Urinary bladder (tissue), 4 donors: Measurements from ENCODE around the gene POLDIP2. TPM values are rescaled to one million over a fixed set of nuclear protein-coding genes. Genes with fewer than 3 reads are reported as not detected.
A peak's percentile ranks its signal among the peaks of the same experiment; 100 is the strongest.

Source experiments
- DNase-seq: peaks from one replicate; pipeline ENCODE4 v3.0.0-alpha.2; 2015; ENCODE audit errors: extremely low spot score
- H3K27ac ChIP-seq: one replicate; pipeline ENCODE4 v1.5.1; 2013; ENCODE audit warnings: low read depth, mild to moderate bottlenecking, moderate library complexity
- H3K36me3 ChIP-seq: one replicate; pipeline ENCODE4 v1.6.1; 2013; ENCODE audit warnings: mild to moderate bottlenecking, moderate library complexity; ENCODE audit not compliant: insufficient read depth
- H3K4me1 ChIP-seq: one replicate; pipeline ENCODE4 v1.6.1; 2013; ENCODE audit warnings: mild to moderate bottlenecking, moderate library complexity; ENCODE audit not compliant: insufficient read depth
- H3K4me3 ChIP-seq: one replicate; pipeline ENCODE4 v1.5.1; 2013; ENCODE audit warnings: low read depth, low read length
- WGBS: extraction: QIAGEN DNeasy Blood & Tissue Kit; methylation state at CpG from one replicate; pipeline ENCODE4 v1.1.7; 2013; 5-methylcytosine and 5-hydroxymethylcytosine counted together
- polyA plus RNA-seq: library from polyadenylated mRNA; stranded (reverse); fragments of 200-250 nt; gene quantifications from one replicate; pipeline ENCODE4 v1.2.3, GENCODE V29; 2013
- total RNA-seq: library from RNA; depleted of rRNA; stranded (reverse); fragments of >200 nt; gene quantifications from one replicate; pipeline ENCODE4 v1.2.3, GENCODE V29; 2014
- donor health status: healthy with polysubstance abuse.
- donor health status: healthy.

Gene POLDIP2
- total and polyA plus RNA-seq, 2 donors: 35.1 to 79.6 TPM

GRCh38 chr17:28366605-28367004, 9.3 kb upstream of the POLDIP2 start:
- H3K4me3 ChIP-seq: no peak overlapping the region
- H3K27ac ChIP-seq: no peak overlapping the region
- H3K36me3 ChIP-seq: no peaks in the 10 kb centered on the region
- H3K4me1 ChIP-seq: no peaks in the 10 kb centered on the region
- DNase-seq: no peak
- WGBS: 75% methylated on average over 1 of the region's 1 CpG

- Histone ChIP-seq H3K4me3 (no peak overlapping the region), H3K27ac (no peak overlapping the region), H3K36me3 (no peaks in the 10 kb centered on the region), H3K4me1 (no peaks in the 10 kb centered on the region)
- no peak for DNase-seq
- 90% methylated on average over 3 of the region's 3 CpGs for WGBS
These were observed 8.2 kb upstream of the POLDIP2 start for GRCh38 chr17:28365487-28365886.

GRCh38 chr17:28364665-28365363, 7.5 kb upstream of the POLDIP2 start, which contains the start of gene SEBOX:
Gene SEBOX, minus strand, starts transcription at chr17:28365199. Its CDS starts 48 bp downstream, at chr17:28365151.
- H3K36me3 ChIP-seq: no peaks in the 10 kb centered on the region
- H3K4me3 ChIP-seq: no peak within 1 kb of the TSS
- H3K27ac ChIP-seq: no peak within 1 kb of the TSS
- H3K4me1 ChIP-seq: no peaks in the 10 kb centered on the region
- DNase-seq: no peak
- WGBS: 89% methylated on average over 13 of the region's 13 CpGs

GRCh38 chr17:28363776-28364650, 6.7 kb upstream of the POLDIP2 start:
- Histone ChIP-seq H3K4me3 (no peak overlapping the region), H3K27ac (no peak overlapping the region), H3K36me3 (no peaks in the 10 kb centered on the region), H3K4me1 (no peaks in the 10 kb centered on the region)
- DNase-seq: no peak
- WGBS: 89% methylated on average over 8 of the region's 8 CpGs

- 90% methylated on average over 5 of the region's 5 CpGs for WGBS
- Histone ChIP-seq H3K4me3 (no peak overlapping the region), H3K36me3 (no peaks in the 10 kb centered on the region), H3K27ac (no peak overlapping the region), H3K4me1 (no peaks in the 10 kb centered on the region)
- no peak for DNase-seq
These were observed 5.9 kb upstream of the POLDIP2 start for GRCh38 chr17:28363186-28363585.

- H3K27ac ChIP-seq: peak overlapping the region; percentile 83
These were observed 522 bp upstream of the POLDIP2 start for GRCh38 chr17:28357901-28358197.

GRCh38 chr17:28350271-28350670, 7.1 kb downstream of the POLDIP2 start:
- H3K4me1 ChIP-seq: no peaks in the 10 kb centered on the region
- no peak for DNase-seq
- no peak overlapping the region for H3K27ac ChIP-seq
- H3K4me3 ChIP-seq: no peak overlapping the region
- 93% methylated on average over 7 of the region's 7 CpGs for WGBS
- H3K36me3 ChIP-seq: peaks cover 4% of the 10 kb centered on the region

More at GRCh38 chr17:28357901-28358197, 522 bp upstream of the POLDIP2 start:
- H3K4me1 ChIP-seq: no peaks in the 10 kb centered on the region
- no peak for DNase-seq
- no peaks in the 10 kb centered on the region for H3K36me3 ChIP-seq
- peak overlapping the region; percentile 86 for H3K4me3 ChIP-seq
- WGBS: 3% methylated on average over 4 of the region's 4 CpGs

GRCh38 chr17:28348979-28349378, 8.3 kb downstream of the POLDIP2 start:
- DNase-seq: no peak
- H3K4me3 ChIP-seq: no peak overlapping the region
- H3K36me3 ChIP-seq: peaks cover 4% of the 10 kb centered on the region
- H3K27ac ChIP-seq: no peak overlapping the region
- WGBS: 97% methylated on average over 3 of the region's 3 CpGs
- H3K4me1 ChIP-seq: no peaks in the 10 kb centered on the region

GRCh38 chr17:28347261-28347891, 10.0 kb downstream of the POLDIP2 start:
- 83% methylated on average over 8 of the region's 8 CpGs for WGBS
- Histone ChIP-seq H3K4me3 (no peak overlapping the region), H3K36me3 (peaks cover 4% of the 10 kb centered on the region), H3K27ac (no peak overlapping the region), H3K4me1 (no peaks in the 10 kb centered on the region)
- no peak for DNase-seq

- Histone ChIP-seq H3K36me3 (peaks cover 4% of the 10 kb centered on the region), H3K27ac (no peak overlapping the region)
- WGBS: 48% methylated on average over 7 of the region's 7 CpGs
These were observed 10.5 kb downstream of the POLDIP2 start for GRCh38 chr17:28346746-28347246.

GRCh38 chr17:28346199-28346580, 11.1 kb downstream of the POLDIP2 start:
- Histone ChIP-seq H3K4me1 (no peaks in the 10 kb centered on the region), H3K36me3 (peaks cover 4% of the 10 kb centered on the region), H3K27ac (no peak overlapping the region), H3K4me3 (no peak overlapping the region)
- DNase-seq: no peak
- WGBS: 58% methylated on average over 2 of the region's 2 CpGs

More at GRCh38 chr17:28346746-28347246, 10.5 kb downstream of the POLDIP2 start:
- Histone ChIP-seq H3K4me3 (no peak overlapping the region), H3K4me1 (no peaks in the 10 kb centered on the region)
- DNase-seq: no peak

- WGBS: 71% methylated on average over 13 of the region's 13 CpGs
- no peak for DNase-seq
- Histone ChIP-seq H3K4me1 (no peaks in the 10 kb centered on the region), H3K27ac (no peak overlapping the region), H3K36me3 (peaks cover 4% of the 10 kb centered on the region), H3K4me3 (no peak overlapping the region)
These were observed 11.7 kb downstream of the POLDIP2 start for GRCh38 chr17:28345419-28346198.

- no peak for DNase-seq
- Histone ChIP-seq H3K36me3 (no peaks in the 10 kb centered on the region), H3K4me1 (no peaks in the 10 kb centered on the region), H3K27ac (no peak overlapping the region), H3K4me3 (no peak overlapping the region)
- 89% methylated on average over 19 of the region's 19 CpGs for WGBS
These were observed 12.9 kb downstream of the POLDIP2 start for GRCh38 chr17:28344435-28344901.
